Measurements from ENCODE around the gene FOXP2.

The FOXP2 gene

DNA sequence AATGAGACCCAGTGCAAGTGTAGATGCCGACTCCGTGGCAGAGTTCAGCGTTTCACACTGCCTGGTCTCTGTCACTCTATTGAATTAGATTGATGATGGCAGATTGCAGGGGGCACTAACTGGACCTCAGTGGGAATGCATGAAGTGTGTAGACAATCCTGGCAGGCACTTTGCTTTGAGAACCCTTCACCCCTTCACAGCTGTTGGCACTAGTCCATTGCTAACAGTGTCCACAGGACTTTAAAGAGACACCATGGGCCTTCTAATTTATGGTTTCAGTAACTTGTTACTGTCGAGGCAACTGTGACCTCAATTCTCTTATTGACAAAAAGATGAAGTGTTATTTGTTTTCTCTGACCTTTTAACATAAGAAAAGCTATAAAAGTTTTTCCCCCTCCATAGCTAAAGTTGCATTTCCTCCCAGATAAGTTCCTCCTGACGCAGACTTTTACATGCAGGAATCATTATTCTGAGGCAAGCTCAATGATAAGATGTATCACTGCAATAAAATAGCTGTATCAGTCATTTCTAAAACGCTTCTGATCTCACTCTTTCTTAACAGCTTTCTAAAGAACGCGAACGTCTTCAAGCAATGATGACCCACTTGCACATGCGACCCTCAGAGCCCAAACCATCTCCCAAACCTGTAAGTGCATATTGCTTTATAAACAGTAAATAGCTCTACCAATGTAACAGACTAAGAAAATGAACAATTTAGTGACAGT lies 238.9 kb downstream of the FOXP2 start:
- DNase-seq (ENCODE audit: low read depth in 2 of 2), result no peak

DNA sequence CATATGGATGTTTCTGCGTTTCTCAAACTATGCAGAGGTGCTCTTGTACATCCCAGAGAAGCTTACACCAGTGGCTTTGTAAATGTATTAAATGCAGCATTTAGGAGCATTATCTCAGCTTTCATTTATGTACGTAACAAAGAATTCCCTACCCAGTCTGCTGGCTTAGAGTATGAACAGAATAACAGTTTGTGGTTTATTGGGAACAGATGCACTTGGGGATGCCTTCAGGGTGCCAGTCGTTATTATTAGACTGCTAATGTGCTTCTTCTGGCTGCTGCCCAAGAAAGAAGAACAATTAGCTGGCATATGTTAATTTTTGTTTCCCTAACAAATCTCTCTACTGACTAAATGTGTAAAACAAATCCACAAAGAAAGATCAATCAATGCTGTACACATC lies 241.9 kb downstream of the FOXP2 start:
- no peak for DNase-seq (ENCODE audit: low read depth in 2 of 2)

GRCh38 chr7:114657279-114657678 lies 242.7 kb downstream of the FOXP2 start:
- no peak for DNase-seq (ENCODE audit: low read depth in 2 of 2)

DNA sequence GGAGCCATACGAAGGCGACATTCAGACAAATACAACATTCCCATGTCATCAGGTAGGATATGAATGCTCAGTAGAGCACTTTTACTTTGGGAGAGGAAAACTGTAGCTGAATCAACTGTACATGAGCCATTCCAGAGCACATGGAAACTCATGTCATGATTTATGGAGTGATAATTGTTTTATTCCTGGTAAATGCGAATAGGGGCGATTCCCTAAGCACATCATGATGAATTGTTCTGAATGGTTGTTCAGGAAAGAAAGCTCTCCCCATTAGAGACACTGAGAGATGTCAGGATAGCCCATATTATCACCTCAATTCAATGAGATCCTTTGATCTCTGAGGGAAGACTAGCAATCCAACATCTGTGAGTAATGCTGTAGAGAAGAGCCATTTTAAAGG lies 243.6 kb downstream of the FOXP2 start:
- DNase-seq (ENCODE audit: low read depth in 2 of 2), result no peak

DNA sequence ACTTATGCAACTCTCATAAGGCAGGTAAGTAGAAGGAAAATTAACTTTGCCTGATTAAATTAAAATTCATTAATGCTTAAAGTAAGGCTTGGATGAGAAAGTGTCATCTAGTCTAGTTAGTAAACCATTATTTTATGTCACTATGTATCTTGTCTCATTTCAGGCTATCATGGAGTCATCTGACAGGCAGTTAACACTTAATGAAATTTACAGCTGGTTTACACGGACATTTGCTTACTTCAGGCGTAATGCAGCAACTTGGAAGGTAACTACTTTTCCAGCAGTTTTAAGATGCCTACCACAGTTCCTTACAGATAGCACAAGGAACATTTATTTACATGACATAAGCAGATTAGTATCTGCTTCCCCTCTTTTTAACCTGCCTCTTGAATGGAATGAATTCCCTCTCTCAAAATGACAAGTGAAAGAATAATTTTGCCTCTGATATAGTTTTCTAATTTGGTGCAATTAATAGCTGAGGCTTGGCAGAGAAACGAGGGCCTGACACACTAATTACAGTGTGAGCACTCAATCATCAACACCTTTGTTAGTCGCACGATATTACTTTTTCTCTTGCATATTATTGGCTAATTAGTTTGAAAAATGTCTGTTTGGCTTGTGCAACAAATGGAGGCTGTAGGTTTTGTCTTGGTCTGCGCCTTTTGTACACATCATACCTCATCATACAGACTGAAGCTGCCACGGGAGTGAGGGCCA lies 245.0 kb downstream of the FOXP2 start:
- no peak for DNase-seq (ENCODE audit: low read depth in 2 of 2)

- no peak for DNase-seq (ENCODE audit: low read depth in 2 of 2)
Observed at GRCh38 chr7:114660126-114660486, 245.5 kb downstream of the FOXP2 start.

DNA sequence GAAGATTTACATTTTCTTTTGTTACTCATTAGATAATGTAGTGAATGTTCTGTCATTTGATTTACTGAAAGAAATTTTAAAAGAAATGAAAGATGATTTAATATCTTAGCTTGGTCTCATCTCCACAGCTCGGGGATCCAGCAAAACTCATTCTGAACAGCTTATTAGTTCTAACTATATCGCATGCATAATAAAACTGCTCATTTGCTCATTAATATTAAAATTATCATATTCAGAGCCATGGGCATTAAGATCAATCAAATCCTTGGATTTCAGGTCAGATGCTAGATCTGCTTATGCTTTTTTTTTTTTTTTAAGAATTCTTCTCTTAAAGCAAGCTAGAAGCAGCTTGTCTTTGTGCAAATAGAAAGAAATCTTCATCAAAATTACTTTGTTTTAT lies 246.1 kb downstream of the FOXP2 start:
- no peak for DNase-seq (ENCODE audit: low read depth in 2 of 2)

GRCh38 chr7:114662002-114662677 lies 247.5 kb downstream of the FOXP2 start:
- no peak for DNase-seq (ENCODE audit: low read depth in 2 of 2)

DNA sequence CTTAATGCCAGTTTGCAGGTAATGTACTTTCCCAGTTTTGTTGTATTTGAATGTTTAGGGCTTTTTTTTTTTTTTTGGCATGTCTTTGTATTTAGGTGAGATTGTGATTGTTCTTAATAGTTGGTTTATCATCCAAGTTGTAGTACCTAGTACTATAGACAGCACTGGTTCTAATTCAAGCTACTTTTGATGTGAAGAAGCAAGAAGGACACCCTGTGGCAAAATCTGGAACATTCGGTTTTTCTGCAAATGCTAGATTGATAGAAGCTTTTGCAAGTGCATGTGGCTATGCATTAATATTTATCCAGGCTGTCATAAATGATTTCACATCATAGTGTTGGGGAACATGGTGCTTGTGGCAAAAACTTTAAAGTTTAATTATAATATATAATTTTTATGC lies 248.9 kb downstream of the FOXP2 start:
- DNase-seq (ENCODE audit: low read depth in 2 of 2), result no peak

- no peak for DNase-seq (ENCODE audit: low read depth in 2 of 2)
Observed at GRCh38 chr7:114670676-114671075, 256.1 kb downstream of the FOXP2 start.

DNA sequence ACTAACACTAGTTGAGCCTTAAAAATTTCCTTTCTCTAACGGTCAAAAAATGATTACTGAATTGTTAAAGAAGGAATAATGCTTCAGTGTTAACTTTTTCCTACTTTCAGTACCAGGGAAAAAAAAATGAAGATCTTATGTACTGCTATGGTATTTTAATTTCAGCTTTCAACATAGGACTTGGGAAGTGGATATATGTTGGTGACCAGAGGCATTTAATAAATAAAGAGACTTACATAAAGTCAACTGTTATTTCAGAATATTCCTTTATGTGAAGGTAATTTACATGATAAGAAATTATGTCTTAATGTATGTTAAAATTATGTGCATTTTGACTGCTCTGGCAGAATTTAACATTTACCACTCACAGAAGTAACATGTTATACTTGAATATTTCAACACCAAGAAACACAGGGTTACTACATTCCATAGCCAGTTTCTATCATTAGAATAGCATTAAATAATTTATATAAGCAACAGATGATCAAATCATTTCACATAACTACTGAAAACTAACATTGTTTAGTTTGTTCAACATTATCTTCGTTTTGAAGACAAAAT lies 257.0 kb downstream of the FOXP2 start:
- DNase-seq (ENCODE audit: low read depth in 2 of 2), result no peak

GRCh38 chr7:114678116-114678515 lies 263.5 kb downstream of the FOXP2 start:
- DNase-seq (ENCODE audit: low read depth in 2 of 2), result no peak

- DNase-seq (ENCODE audit: low read depth in 2 of 2), result no peak
Observed at GRCh38 chr7:114687238-114687637, 272.6 kb downstream of the FOXP2 start.

DNA sequence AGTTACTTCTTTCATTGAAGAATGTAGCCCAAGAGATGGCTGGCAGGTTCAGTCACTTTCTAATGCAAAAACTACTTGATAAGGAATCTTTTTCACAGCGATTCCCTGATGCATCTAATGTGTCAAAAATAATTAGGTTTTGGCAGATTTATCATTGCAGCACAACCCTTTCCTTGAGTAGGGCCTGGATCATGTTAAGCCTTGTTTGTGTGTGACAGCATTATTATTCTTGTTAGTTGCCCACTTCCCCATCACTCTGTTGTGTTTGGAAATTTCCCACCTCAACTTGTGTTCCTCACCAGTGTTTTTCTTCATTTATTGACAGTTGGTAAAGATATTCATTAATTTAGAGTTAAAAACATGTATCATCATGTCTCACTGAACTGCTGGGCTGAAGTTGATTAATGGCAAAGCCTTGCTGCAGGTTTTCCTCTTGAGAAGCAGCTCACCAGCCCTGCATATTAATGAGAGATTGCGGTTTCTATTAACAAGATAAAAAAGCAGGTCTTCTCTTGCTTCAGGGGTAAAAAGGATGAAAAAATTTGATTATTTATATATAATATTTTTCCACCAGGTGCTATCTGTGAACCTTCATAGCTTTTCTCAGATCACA lies 273.9 kb downstream of the FOXP2 start:
- DNase-seq (ENCODE audit: low read depth in 2 of 2), result no peak

GRCh38 chr7:114689406-114689805 lies 274.8 kb downstream of the FOXP2 start:
- DNase-seq (ENCODE audit: low read depth in 2 of 2), result no peak

GRCh38 chr7:114691605-114692004 lies 277.0 kb downstream of the FOXP2 start:
- DNase-seq (ENCODE audit: low read depth in 2 of 2), result no peak

DNA sequence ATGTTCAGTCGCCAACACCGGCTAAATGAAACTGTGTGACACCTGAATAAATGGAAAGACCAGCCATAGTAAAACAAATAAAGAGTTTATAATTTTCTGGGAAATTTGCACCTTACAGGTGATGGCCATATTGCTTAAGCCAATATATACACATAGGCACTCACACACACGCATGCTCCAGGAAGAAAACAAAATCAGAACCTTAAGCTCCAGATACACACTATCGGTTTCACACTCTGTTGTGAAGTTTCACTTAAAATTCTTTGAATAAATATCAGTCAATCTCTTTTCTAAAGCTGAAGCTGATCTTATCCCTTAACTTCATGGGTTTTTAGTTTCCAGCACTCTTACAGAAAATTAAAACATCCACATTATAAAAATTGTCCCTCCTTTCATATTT lies 280.6 kb downstream of the FOXP2 start:
- no peak for DNase-seq (ENCODE audit: low read depth in 2 of 2)

DNA sequence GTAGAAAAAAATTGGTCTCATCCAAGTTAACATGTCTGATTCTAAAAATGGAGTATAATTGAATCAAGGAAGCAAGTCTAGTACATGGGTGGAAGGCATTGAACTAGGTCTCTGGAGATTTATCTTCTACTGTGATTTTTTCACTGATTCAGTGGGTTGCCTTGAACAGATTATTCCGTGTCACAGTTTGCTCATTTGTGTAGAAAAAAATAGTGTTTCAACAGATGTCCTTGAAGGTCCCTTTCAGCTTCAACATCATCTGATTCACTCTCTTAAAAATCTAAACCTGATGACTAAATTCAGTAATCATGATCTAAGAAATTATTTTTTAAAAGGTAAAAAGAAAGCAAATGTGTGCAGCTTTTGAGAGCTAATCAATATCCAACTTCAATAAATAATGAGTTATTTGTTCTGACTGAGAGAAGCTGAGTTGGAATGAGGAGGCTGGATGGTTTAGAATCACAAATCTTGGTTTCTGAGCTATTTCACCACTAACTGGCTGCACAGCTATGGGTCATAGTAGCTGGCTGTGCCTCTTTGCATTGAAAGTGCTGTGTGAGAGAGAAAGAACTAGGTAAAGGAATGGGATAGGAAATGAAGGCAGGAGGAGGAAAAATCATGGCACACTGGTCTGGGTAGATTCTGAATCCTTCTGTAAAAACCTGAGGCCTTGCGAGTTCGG lies 285.8 kb downstream of the FOXP2 start:
- no peak for DNase-seq (ENCODE audit: low read depth in 2 of 2)

DNA sequence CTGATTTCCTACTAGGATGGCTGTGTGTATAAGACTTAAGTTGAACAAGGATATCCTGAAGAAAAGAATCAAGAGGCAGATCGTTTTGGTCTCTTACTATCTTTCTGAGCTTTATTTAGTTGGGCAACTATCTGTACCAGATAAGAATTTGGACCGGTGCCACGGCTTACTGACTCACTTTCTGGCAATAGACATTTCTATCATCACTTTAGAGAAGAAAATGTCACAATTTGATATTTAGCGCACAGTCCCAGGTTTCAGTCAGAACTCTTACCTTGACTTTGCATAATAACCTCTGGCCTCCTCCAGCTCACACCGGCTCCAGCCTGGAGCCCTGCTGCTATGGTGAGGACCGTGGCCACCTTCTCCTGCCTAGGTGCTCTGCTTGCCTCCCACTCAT lies 289.1 kb downstream of the FOXP2 start:
- DNase-seq (ENCODE audit: low read depth in 2 of 2), result no peak

DNA sequence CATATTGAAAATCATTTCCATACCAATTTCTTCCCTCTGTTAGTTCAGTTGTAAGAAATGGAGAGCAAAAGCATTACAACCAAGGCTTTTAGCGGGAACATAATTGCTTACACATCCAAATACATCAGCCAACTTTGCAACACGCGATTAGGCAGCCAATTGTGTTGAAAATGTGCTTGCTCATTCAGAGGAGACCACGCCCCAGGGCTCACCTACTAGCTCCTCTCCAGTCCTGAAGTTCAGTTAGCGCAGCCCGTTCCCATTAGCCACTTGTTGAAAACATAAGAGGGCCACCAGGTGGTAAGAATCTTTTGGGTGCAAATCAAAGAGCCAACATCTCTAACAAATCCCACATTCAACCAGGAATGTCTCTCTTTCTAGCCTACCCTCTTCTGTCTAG lies 294.0 kb downstream of the FOXP2 start:
- DNase-seq (ENCODE audit: low read depth in 2 of 2), result no peak

DNA sequence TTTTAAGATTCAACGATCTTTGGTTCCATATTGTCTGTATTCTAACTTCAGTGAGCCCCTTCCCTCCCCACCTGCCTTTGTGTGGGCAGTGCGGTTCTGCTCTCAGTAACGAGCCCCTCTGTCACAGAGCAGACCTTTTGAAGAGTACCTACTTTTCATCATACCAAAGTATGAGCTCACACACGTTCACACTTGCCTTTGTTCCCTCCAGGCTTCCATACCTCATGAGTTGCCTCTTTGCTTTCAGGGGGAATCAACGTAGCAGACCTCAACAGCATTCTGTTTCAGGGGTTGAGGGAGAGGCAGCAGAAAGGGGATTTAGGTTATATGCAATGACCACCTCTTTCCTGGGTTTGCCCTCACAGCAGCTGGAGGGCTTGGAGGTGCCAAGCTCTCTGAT lies 295.9 kb downstream of the FOXP2 start:
- DNase-seq (ENCODE audit: low read depth in 2 of 2), result no peak

- DNase-seq (ENCODE audit: low read depth in 2 of 2), result no peak
Observed at GRCh38 chr7:114711241-114711640, 296.6 kb downstream of the FOXP2 start.
